DOHH2 (cell line): ENCODE data around the gene MRPL34.

ENCODE experiments used
- CTCF ChIP-seq: fragments of 200-600 bp; sonication (generic); IDR thresholded peaks from one replicate; pipeline ENCODE4 v1.5.1; 2014; ENCODE audit warnings: antibody characterized with exemption, mild to moderate bottlenecking, low read depth, low read length; ENCODE audit not compliant: poor library complexity, severe bottlenecking
- EZH2phosphoT487 ChIP-seq: fragments of 200-600 bp; sonication (generic); IDR thresholded peaks from 2 replicates; pipeline ENCODE4 v1.6.1; 2017; ENCODE audit warnings: borderline replicate concordance, mild to moderate bottlenecking, antibody characterized with exemption, low read length, moderate library complexity, mixed read lengths

GRCh38 chr19:17330262-17331044 is 24.8 kb downstream of the MRPL34 start:
- TF ChIP-seq CTCF (no peak), EZH2phosphoT487 (no peak)
